Measurements from ENCODE around the gene KLHDC4.

DNA sequence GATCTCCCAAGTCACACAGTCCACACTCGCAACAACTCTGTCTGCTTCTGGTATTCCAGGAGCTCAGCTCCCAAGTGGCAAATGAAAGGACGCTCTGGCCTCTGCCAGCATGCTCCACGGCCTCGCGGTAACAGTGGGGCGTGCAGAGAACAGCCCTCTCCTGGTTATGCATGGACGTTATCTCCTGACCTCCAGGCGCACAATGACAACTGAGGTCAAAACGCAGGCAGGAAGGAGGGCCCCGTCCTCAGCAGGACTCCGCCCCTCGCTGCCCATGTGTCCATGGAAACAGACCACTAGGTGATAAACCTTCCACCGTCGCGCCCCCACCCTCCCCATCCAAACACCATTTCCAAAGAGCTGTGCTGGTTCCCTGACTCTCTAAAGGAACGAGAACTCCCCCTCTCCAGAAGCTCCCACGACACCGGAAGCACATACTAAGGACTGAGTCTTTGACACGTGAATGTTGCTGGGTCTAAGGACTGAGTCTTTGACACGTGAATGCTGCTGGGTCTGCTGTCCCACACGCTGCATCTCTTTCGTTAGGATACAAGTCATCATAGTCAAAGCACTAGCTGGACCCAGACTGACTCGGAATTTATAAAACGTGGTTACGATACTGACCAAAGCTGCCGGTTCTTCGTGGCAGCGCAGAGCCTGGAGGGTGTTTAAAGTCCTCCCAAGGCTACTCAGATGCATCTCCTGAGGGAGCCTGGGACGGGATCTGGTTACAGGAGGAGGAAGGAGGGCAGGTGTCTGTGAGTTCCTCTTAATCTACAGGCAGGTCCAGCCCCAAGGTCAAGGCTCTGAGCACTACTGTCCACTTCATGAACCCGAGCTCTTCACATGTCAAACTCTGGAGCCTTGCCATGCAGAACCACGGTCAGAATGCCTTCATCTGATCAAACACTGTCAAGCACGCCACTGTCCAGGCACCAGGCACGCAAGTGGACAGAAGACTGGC is 43.9 kb downstream of the KLHDC4 start:
- TF ChIP-seq NBN (IDR thresholded peaks at IDR 0.05; ENCODE audit: low read depth) (no peak), NR2C2 (CRISPR knock-in tag; IDR thresholded peaks at IDR 0.05) (peak; percentile 93), NR2C2 (tag; IDR thresholded peaks at IDR 0.05) (peak; percentile 95), ZNF639 (CRISPR knock-in tag; conservative IDR thresholded peaks at IDR 0.05 in 1 of 2, IDR thresholded peaks at IDR 0.05 in 1 of 2) (peak in 1 of 2 experiments; percentile 58; a peak in 1 of 4 replicates), FOXM1 (IDR thresholded peaks at IDR 0.05; ENCODE audit: low read depth) (0 out of 2 replicates have a peak, but pooled peaks have one; percentile 25), FOXM1 (CRISPR knock-in tag; IDR thresholded peaks at IDR 0.05; ENCODE audit: low read depth) (no peak), POLR2AphosphoS5 (IDR thresholded peaks at IDR 0.05; ENCODE audit: control insufficient read depth, insufficient read depth, low read depth, low read length) (peak; percentile 87)
